Measurements from ENCODE around the gene TSNAX. TPM values are rescaled to one million over a fixed set of nuclear protein-coding genes. Genes with fewer than 3 reads are reported as not detected.

The TSNAX gene
- total and polyA plus RNA-seq, 9 of the 15 experiments (the other 6 are each of a cell fraction or from before 2014, with no cell fraction given): 33.8 to 102 (median 61.2) TPM

- no peaks in the 10 kb centered on the region for H3K9me3 ChIP-seq (replicated peaks; ENCODE audit: control insufficient read depth, insufficient read depth, low read depth, low read length)
- no peak overlapping the region for H3K27ac ChIP-seq (ENCODE audit: extremely low read depth, low read depth, low read length)
- no peaks in the 10 kb centered on the region for H3K9me1 ChIP-seq (ENCODE audit: control insufficient read depth, insufficient read depth, low read length)
- ATAC-seq (no peak), DNase-seq (ENCODE audit: extremely low read depth in 1 of 4, low spot score in 3 of 4) (no peak), FAIRE-seq (no peak)
- H2AFZ ChIP-seq (ENCODE audit: low read depth, low read length): no peak overlapping the region
- H3K9ac ChIP-seq (ENCODE audit: insufficient read depth in 1 of 2, low read depth in 2 of 2, low read length in 2 of 2): no peak overlapping the region
- intact Hi-C loops (cut with micrococcal nuclease) (no loop called here), in situ Hi-C loops (cut with MboI) (no loop called here)
- H4K20me1 ChIP-seq (replicated peaks; ENCODE audit: control insufficient read depth, insufficient read depth, low read length): no peaks in the 10 kb centered on the region
- ChIA-PET CTCF (ENCODE audit: low intra/inter-chr PET ratio) (no interaction called here), POLR2A (no interaction called here)
- H3K4me2 ChIP-seq (ENCODE audit: insufficient read depth, low read length): no peak overlapping the region
- H3K4me3 ChIP-seq: no peak overlapping the region
- 74% methylated on average over 6 of the region's 6 CpGs for WGBS (ENCODE audit: insufficient coverage, low coverage, missing lambda C conversion rate)
- H3K36me3 ChIP-seq (ENCODE audit: control insufficient read depth, insufficient read depth, low read length): no peaks in the 10 kb centered on the region
- no peaks in the 10 kb centered on the region for H3K4me1 ChIP-seq (replicated peaks in 1 of 2; ENCODE audit: control insufficient read depth in 2 of 2, insufficient read depth in 2 of 2, low read length in 2 of 2)
- BruUV-seq (replicated peaks): no TSS peak
- H3K79me2 ChIP-seq (ENCODE audit: control insufficient read depth, insufficient read depth, low read length): no peaks in the 10 kb centered on the region
- no peaks in the 10 kb centered on the region for H3K27me3 ChIP-seq (ENCODE audit: control insufficient read depth in 2 of 2, insufficient read depth in 2 of 2, low read length in 2 of 2)
- TF ChIP-seq OTX1 (CRISPR knock-in tag; IDR thresholded peaks at IDR 0.05) (no peak), BACH1 (tag; IDR thresholded peaks at IDR 0.05) (0 out of 2 replicates have a peak, but pooled peaks have one; percentile 4)
These were observed 19.5 kb upstream of the TSNAX start for GRCh38 chr1:231508941-231509340.

GRCh38 chr1:231512147-231512698 is 16.2 kb upstream of the TSNAX start:
- FAIRE-seq (no peak), DNase-seq (ENCODE audit: extremely low read depth in 1 of 4, low spot score in 3 of 4) (no peak), ATAC-seq (peak; percentile 61)
- no peaks in the 10 kb centered on the region for H3K36me3 ChIP-seq (ENCODE audit: control insufficient read depth, insufficient read depth, low read length)
- POLR2A ChIA-PET: no interaction called here
- no peak overlapping the region for H3K27ac ChIP-seq (ENCODE audit: extremely low read depth, low read depth, low read length)
- H3K9ac ChIP-seq (ENCODE audit: insufficient read depth in 1 of 2, low read depth in 2 of 2, low read length in 2 of 2): no peak overlapping the region
- no peaks in the 10 kb centered on the region for H3K9me1 ChIP-seq (ENCODE audit: control insufficient read depth, insufficient read depth, low read length)
- in situ Hi-C loops (cut with MboI) (no loop called here), intact Hi-C loops (cut with micrococcal nuclease) (no loop called here)
- no peak overlapping the region for H2AFZ ChIP-seq (ENCODE audit: low read depth, low read length)
- no peaks in the 10 kb centered on the region for H3K9me3 ChIP-seq (replicated peaks; ENCODE audit: control insufficient read depth, insufficient read depth, low read depth, low read length)
- no peaks in the 10 kb centered on the region for H3K27me3 ChIP-seq (ENCODE audit: control insufficient read depth in 2 of 2, insufficient read depth in 2 of 2, low read length in 2 of 2)
- TF ChIP-seq POLR2B (IDR thresholded peaks at IDR 0.05; ENCODE audit: low read depth, partially characterized antibody): no peak
- TF ChIP-seq KDM5B (IDR thresholded peaks at IDR 0.05; ENCODE audit: insufficient replicate concordance, low read depth, low read length): no peak
- 0 out of 2 replicates have a peak, but pooled peaks have one; percentile 29 for TF ChIP-seq FOSL1 (tag; conservative IDR thresholded peaks at IDR 0.05)
- TF ChIP-seq C11orf30 (IDR thresholded peaks at IDR 0.05; ENCODE audit: low read depth): peak; percentile 3; the same call in 1 of the 2 replicates
- TF ChIP-seq NFE2 (IDR thresholded peaks at IDR 0.05; ENCODE audit: low read depth): peak; percentile 48
- peak; percentile 35; the same call in 1 of the 2 replicates for TF ChIP-seq SOX6 (IDR thresholded peaks at IDR 0.05)
- 0 out of 2 replicates have a peak, but pooled peaks have one; percentile 4 for TF ChIP-seq ZNF316 (IDR thresholded peaks at IDR 0.05)
- no peak overlapping the region for H3K4me2 ChIP-seq (ENCODE audit: insufficient read depth, low read length)
- CTCF ChIA-PET (ENCODE audit: low intra/inter-chr PET ratio): no interaction called here
- H3K4me3 ChIP-seq: no peak overlapping the region
- H3K4me1 ChIP-seq (replicated peaks in 1 of 2; ENCODE audit: control insufficient read depth in 2 of 2, insufficient read depth in 2 of 2, low read length in 2 of 2): no peaks in the 10 kb centered on the region; a peak in 1 of 5 replicates
- 29% methylated on average over 2 of the region's 2 CpGs for WGBS (ENCODE audit: insufficient coverage, low coverage, missing lambda C conversion rate)
- H3K79me2 ChIP-seq (ENCODE audit: control insufficient read depth, insufficient read depth, low read length): no peaks in the 10 kb centered on the region
- no peaks in the 10 kb centered on the region for H4K20me1 ChIP-seq (replicated peaks; ENCODE audit: control insufficient read depth, insufficient read depth, low read length)
- BruUV-seq (replicated peaks): no TSS peak
